ENCODE data around the gene TBL2.
"Not testable (repeated sequence)": the region's sequence is repeated elsewhere in the genome, so short reads cannot be mapped to it uniquely, and the experiment has no call there.

Gene TBL2, protein sequence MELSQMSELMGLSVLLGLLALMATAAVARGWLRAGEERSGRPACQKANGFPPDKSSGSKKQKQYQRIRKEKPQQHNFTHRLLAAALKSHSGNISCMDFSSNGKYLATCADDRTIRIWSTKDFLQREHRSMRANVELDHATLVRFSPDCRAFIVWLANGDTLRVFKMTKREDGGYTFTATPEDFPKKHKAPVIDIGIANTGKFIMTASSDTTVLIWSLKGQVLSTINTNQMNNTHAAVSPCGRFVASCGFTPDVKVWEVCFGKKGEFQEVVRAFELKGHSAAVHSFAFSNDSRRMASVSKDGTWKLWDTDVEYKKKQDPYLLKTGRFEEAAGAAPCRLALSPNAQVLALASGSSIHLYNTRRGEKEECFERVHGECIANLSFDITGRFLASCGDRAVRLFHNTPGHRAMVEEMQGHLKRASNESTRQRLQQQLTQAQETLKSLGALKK

GRCh38 chr7:73578342-73579128 is at the start of gene TBL2:
Gene TBL2, minus strand, starts transcription at chr7:73578579. Its CDS starts 30 bp downstream, at chr7:73578549.
- DNase-seq, result peak; percentile 99

DNA sequence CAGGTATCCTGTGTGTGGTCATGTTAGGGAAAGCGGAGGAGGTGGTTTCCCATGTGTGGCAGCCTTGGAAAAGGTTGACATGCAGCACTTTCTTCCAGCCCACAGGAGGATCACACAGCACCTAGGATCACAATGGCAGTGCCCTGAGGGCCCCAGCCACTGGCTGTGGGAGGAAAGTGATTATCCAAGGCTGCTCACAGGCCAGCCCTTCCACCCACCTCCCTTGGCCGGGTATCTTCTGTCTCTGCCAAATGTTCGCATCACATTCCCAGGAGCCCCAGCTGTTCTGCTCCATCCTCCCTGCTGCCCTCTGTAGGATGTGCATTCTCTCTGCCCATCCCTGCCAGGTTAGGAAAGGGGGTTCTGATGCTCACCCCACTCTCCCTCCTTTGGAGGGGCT is 48.4 kb upstream of the TBL2 start:
- DNase-seq, result no peak

DNA sequence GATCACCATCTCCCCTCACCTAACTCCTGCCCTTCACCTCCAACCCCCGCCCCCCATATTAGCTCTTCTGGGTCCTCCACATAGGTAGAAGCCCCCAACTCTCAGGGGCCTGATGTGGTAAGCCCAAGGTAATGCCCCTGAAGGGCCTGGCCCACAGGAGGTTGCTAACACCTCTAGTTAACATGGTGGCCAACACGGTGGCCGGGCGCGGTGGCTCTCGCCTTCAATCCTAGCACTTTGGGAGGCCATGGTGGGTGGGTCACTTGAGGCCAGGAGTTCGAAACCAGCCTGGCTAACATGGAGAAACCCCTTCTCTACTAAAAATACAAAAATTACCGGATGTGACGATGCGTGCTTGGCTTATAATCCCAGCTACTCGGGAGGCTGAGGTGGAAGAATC is 46.9 kb upstream of the TBL2 start:
- no peak for DNase-seq

DNA sequence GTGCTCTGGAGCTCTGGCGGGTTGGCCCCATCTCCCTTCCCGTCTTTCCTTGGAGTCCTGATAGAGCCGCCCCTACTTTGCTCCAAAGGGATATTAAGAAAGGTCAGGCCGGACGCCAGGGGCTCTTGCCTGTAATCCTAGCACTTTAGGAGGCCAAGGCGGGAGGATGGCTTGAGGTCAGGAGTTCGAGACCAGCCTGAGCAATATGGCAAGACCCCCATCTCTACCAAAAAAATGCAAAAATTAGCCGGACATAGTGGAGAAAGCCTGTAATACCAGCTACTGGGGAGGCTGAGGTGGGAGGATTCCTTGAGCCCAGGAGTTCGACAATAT is 46.3 kb upstream of the TBL2 start:
- DNase-seq, result no peak

GRCh38 chr7:73623798-73624668 is 45.7 kb upstream of the TBL2 start, which contains the start of gene MLXIPL:
Gene MLXIPL, minus strand, starts transcription at chr7:73624522. Its CDS starts 30 bp downstream, at chr7:73624492.
- peak; percentile 72 for DNase-seq

DNA sequence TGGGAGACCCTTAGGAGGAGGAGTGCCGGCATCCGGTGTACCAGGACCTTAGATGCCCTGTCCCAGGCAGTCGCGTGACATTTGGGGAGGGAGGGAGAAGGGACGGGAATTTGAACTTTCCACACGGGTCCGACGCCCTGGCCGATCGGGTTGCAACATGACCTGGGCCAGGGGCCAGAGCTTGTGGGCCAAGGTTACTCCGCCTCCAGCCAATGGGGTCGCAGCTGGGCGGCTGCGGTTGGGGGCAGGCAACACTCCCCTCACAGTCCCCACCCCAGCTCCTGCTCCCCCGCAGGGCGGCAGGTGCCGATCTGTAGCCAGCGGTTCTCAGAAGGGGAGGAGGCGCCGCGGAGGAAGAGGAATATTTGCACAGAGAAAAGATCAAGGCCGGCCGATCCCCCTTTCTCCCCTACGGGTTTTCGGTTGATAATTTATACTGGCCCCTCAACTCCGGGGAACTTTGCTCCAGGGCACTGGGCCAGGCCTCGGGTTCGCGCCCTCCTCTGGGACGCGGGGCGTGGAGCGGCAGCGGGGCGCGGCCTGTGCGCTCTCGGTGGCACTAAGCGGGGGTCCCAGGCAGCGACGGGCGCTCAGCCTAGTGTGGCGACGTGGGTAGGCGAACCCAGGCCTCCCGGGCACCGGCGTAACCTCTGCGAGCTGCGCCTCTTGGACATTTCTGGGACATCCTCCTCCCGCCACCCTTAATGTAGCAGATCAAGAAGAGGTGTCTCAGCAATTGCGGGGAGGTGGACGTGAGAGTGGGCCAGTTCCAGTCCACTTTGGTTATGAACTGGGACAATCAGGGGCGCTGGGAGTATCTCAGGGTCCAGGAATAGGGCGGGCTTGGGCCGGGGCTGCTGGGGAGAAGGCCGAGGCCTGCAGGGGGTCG is 44.8 kb upstream of the TBL2 start:
- no peak for DNase-seq

GRCh38 chr7:73622527-73622908 is 44.1 kb upstream of the TBL2 start:
- no peak for DNase-seq

- no peak for DNase-seq
These were observed 43.0 kb upstream of the TBL2 start for GRCh38 chr7:73621168-73622063.

DNA sequence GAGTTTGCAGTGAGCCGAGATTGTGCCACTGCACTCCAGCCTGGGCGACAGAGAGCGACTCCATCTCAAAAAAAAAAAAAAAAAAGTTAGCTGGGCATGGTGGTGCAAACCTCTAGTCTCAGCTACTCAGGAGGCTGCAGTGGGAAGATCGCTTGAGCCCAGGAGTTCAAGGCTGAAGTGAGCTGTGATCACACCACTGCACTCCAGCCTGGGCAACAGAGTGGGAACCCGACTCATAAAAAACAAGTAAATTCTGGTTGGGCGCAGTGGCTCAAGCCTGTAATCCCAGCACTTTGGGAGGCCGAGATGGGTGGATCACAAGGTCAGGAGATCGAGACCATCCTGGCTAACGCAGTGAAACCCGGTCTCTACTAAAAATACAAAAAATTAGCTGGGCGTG is 41.0 kb upstream of the TBL2 start:
- not testable (repeated sequence) for DNase-seq

- DNase-seq, result no peak
These were observed 40.2 kb upstream of the TBL2 start for GRCh38 chr7:73618538-73618937.

GRCh38 chr7:73617520-73617919 is 39.1 kb upstream of the TBL2 start:
- not testable (repeated sequence) for DNase-seq

GRCh38 chr7:73615886-73616285 is 37.5 kb upstream of the TBL2 start:
- no peak for DNase-seq

GRCh38 chr7:73614937-73615336 is 36.6 kb upstream of the TBL2 start:
- DNase-seq, result not testable (repeated sequence)

DNA sequence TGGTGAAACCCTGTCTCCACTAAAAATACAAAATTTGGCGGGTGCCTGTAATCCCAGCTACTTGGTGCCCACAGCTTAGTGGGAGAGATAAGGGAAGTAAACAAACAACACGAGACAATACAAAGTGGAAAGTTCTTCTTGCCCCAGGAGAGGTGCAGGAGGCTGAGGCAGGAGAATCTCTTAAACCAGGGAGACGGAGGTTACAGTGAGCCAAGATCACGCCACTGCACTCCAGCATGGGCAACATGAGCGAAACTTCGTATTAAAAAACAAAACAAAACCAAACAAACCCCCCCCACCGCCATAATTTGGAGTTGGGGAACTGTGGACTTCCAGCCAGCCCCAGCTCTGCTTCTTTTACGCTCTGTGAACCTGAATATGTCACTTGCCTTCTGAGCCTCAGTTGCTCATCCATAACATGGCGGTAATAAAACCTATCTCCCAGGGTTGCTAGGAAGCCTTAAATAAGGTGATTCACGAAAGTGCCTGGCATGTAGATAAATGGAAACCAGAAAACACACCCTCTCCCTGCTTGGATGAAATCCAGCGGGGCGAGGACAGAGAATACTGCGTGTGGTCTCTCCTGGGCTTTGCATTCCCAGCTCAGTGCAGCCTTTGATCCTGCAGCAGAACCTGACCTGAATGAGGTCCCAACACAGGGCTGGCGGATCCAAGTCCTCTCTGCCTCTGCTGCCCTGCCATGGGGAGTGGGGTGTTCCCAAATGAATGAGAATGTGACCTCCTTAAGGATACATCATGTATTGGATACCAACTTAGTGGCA is 35.8 kb upstream of the TBL2 start:
- DNase-seq, result peak; percentile 55

- DNase-seq, result peak; percentile 76
These were observed 34.4 kb upstream of the TBL2 start for GRCh38 chr7:73612598-73613269.

DNA sequence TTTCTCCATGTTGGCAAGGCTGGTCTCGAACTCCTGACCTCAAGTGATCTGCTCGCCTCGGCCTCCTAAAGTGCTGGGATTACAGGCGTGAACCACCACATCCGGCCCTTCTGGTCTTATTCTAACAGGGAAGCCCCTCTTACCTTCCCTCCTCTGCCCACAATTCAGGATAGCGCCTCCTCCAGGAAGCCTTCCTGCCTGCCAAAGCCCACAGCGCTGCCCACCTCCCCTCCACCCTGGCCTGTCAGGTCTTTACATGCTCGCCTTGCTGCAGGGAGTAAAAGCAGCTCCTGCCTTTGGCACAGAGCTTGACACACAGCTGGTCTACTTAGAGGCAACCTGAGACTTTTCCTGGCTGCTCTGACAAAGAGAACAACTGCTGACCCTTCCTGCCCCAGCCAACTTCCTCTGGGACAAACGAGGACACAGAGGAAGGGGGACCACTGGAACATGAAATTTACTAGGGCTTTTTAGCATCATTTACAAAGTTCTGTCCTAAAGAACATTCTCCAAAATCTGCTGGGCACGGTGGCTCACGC is 32.7 kb upstream of the TBL2 start:
- no peak for DNase-seq

- no peak for DNase-seq
These were observed 31.7 kb upstream of the TBL2 start for GRCh38 chr7:73610105-73610504.

DNA sequence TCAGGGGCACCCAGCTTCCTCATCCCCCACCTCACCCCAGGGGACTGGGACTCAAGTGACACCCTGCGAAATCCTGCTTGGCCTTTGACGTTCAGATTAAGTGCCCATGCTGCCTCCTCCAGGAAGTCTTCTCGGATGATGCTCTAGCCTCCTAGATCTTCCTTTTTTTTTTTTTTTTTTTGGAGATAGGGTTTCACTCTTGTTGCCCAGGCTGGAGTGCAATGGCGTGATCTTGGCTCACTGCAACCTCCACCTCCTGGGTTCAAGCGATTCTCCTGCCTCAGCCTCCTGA is 29.3 kb upstream of the TBL2 start:
- not testable (repeated sequence) for DNase-seq

Data from NCI-H345 (cell line).